Measurements from ENCODE around the gene RHOXF2.
A peak's percentile ranks its signal among the peaks of the same experiment; 100 is the strongest.

Gene RHOXF2

GRCh38 chrX:120205816-120206753 is 47.7 kb downstream of the RHOXF2 start:
- FAIRE-seq: no peak

- no peak for FAIRE-seq
These were observed 48.7 kb downstream of the RHOXF2 start for GRCh38 chrX:120207009-120207605.

- peak; percentile 60 for FAIRE-seq
These were observed 55.2 kb downstream of the RHOXF2 start for GRCh38 chrX:120213438-120214265.
